HepG2 (cell line): ENCODE results near the gene HHATL. TPM values are rescaled to one million over a fixed set of nuclear protein-coding genes. Genes with fewer than 3 reads are reported as not detected.

ENCODE experiments used
- ARHGAP35 ChIP-seq: sonication (generic); formaldehyde crosslinking; IDR thresholded peaks from 2 replicates; pipeline ENCODE4 v1.9.0; 2022; ENCODE audit warnings: mild to moderate bottlenecking, inconsistent platforms, moderate library complexity, missing genetic modification reagents, borderline replicate concordance
- FLYWCH1 ChIP-seq: sonication (generic); formaldehyde crosslinking; IDR thresholded peaks from 2 replicates; pipeline ENCODE4 v1.8.1; 2023; ENCODE audit warnings: mild to moderate bottlenecking, missing genetic modification reagents
- GATA4 ChIP-seq: sonication (generic); IDR thresholded peaks from 2 replicates; pipeline ENCODE4 v1.6.1; 2016; ENCODE audit warnings: antibody characterized with exemption, low read depth, borderline replicate concordance
- GZF1 ChIP-seq: sonication (generic); formaldehyde crosslinking; IDR thresholded peaks from 2 replicates; pipeline ENCODE4 v1.5.1; 2020; ENCODE audit warnings: mild to moderate bottlenecking, missing genetic modification reagents
- NBN ChIP-seq: fragments of 450-650 bp; conservative IDR thresholded peaks from 2 replicates; pipeline ENCODE4 v1.6.1; 2017
- SAFB2 ChIP-seq: sonication (generic); formaldehyde crosslinking; IDR thresholded peaks from 2 replicates; pipeline ENCODE4 v1.5.1; 2020; ENCODE audit warnings: missing genetic modification reagents, low read depth, mild to moderate bottlenecking, borderline replicate concordance
- SRSF4 ChIP-seq: fragments of 200-400 bp; formaldehyde crosslinking; IDR thresholded peaks from one replicate; pipeline ENCODE4 v1.6.1; 2018; ENCODE audit warnings: mild to moderate bottlenecking, low read depth, low read length, moderate library complexity; ENCODE audit not compliant: poor library complexity, severe bottlenecking
- TAF15 ChIP-seq: fragments of 200-400 bp; formaldehyde crosslinking; IDR thresholded peaks from one replicate; pipeline ENCODE4 v1.6.1; 2018; ENCODE audit warnings: mild to moderate bottlenecking, low read depth, low read length; ENCODE audit not compliant: poor library complexity, severe bottlenecking
- TFAP4 ChIP-seq: sonication (generic); IDR thresholded peaks from 2 replicates; pipeline ENCODE4 v1.6.1; 2016; ENCODE audit warnings: low read depth, borderline replicate concordance
- YY1 ChIP-seq: IDR thresholded peaks from 2 replicates; pipeline ENCODE4 v1.6.1; 2011; ENCODE audit warnings: low read length, low read depth, moderate library complexity, mild to moderate bottlenecking; ENCODE audit not compliant: insufficient read depth, insufficient replicate concordance
- ZNF432 ChIP-seq: sonication (generic); formaldehyde crosslinking; IDR thresholded peaks from 2 replicates; pipeline ENCODE4 v1.5.0; 2020; ENCODE audit warnings: missing genetic modification reagents, mild to moderate bottlenecking, borderline replicate concordance
- ZNF546 ChIP-seq: sonication (generic); formaldehyde crosslinking; conservative IDR thresholded peaks from 2 replicates; pipeline ENCODE4 v1.8.1; 2023; ENCODE audit warnings: mild to moderate bottlenecking, missing genetic modification reagents
- ZNF589 ChIP-seq: sonication (generic); formaldehyde crosslinking; conservative IDR thresholded peaks from 2 replicates; pipeline ENCODE4 v1.8.0; 2022; ENCODE audit warnings: mild to moderate bottlenecking, moderate library complexity, missing genetic modification reagents
- ZNF614 ChIP-seq: IDR thresholded peaks from 2 replicates; pipeline ENCODE4 v1.6.1; 2018; ENCODE audit warnings: missing biosample characterization, missing genetic modification reagents, inconsistent platforms, borderline replicate concordance
- ZNF724P ChIP-seq: sonication (generic); formaldehyde crosslinking; IDR thresholded peaks from 2 replicates; pipeline ENCODE4 v1.8.0; 2022; ENCODE audit warnings: missing genetic modification reagents, borderline replicate concordance
- ZXDC ChIP-seq: sonication (generic); formaldehyde crosslinking; IDR thresholded peaks from 2 replicates; pipeline ENCODE4 v1.5.0; 2020; ENCODE audit warnings: mild to moderate bottlenecking, missing genetic modification reagents
- polyA plus RNA-seq, 8 experiments: library from polyadenylated mRNA; depleted of rRNA in 3 of 8; stranded (reverse) in 7 of 8; unstranded in 1 of 8; fragments of >200 nt; fragmentation: Illumina TruSeq in 4 of 8; extraction: Trizol in 4 of 8; gene quantifications; 2 replicates each; pipeline versions ENCODE4 v1.2.1 to v1.2.3, GENCODE V29; 2011 to 2016; ENCODE audit warnings: low read depth in 4 of 8, missing spikeins in 1 of 8, mixed read lengths in 1 of 8; ENCODE audit not compliant: insufficient read depth in 1 of 8
- total RNA-seq, 5 experiments: library from RNA; depleted of rRNA; stranded (reverse); fragments of >200 nt; fragmentation: Illumina TruSeq; extraction: Trizol; gene quantifications; 2 replicates each; pipeline ENCODE4 v1.2.3, GENCODE V29; 2016; ENCODE audit warnings: low read depth in 1 of 5
- TF ChIP-seq, protein P1 (sequence below): sonication (generic); formaldehyde crosslinking; IDR thresholded peaks from 2 replicates; pipeline ENCODE4 v1.8.0; 2022; ENCODE audit warnings: mild to moderate bottlenecking, missing genetic modification reagents
- TF ChIP-seq, protein P2 (sequence below): sonication (generic); formaldehyde crosslinking; IDR thresholded peaks from 2 replicates; pipeline ENCODE4 v1.4.0; 2020; ENCODE audit warnings: missing genetic modification reagents
- TF ChIP-seq, protein P3 (sequence below): sonication (generic); formaldehyde crosslinking; IDR thresholded peaks from 2 replicates; pipeline ENCODE4 v1.8.1; 2023; ENCODE audit warnings: mild to moderate bottlenecking, inconsistent platforms, moderate library complexity, missing genetic modification reagents, borderline replicate concordance

HHATL gene
- total and polyA plus RNA-seq, 2 of the 13 experiments (the other 11 are each of a cell fraction or from before 2014, with no cell fraction given): 0.26 TPM; not detected in 1

GRCh38 chr3:42731476-42732195, 29.0 kb upstream of the HHATL start (continued):
- TF ChIP-seq ZXDC (0 out of 2 replicates have a peak, but pooled peaks have one; percentile 54), NBN (no peak), SRSF4 (no peak), ARHGAP35 (CRISPR knock-in tag) (peak; percentile 25; the same call in 1 of the 2 replicates), ZNF589 (CRISPR knock-in tag) (0 out of 2 replicates have a peak, but pooled peaks have one; percentile 23), SAFB2 (CRISPR knock-in tag) (no peak), ZNF432 (no peak), GATA4 (no peak), FLYWCH1 (0 out of 2 replicates have a peak, but pooled peaks have one; percentile 17), YY1 (no peak), ZNF546 (0 out of 2 replicates have a peak, but pooled peaks have one; percentile 36), ZNF724P (CRISPR knock-in tag) (no peak), TAF15 (no peak), ZNF614 (CRISPR knock-in tag) (no peak; the same call in 1 of the 2 replicates), GZF1 (no peak), TFAP4 (no peak)
- TF ChIP-seq, protein P1, sequence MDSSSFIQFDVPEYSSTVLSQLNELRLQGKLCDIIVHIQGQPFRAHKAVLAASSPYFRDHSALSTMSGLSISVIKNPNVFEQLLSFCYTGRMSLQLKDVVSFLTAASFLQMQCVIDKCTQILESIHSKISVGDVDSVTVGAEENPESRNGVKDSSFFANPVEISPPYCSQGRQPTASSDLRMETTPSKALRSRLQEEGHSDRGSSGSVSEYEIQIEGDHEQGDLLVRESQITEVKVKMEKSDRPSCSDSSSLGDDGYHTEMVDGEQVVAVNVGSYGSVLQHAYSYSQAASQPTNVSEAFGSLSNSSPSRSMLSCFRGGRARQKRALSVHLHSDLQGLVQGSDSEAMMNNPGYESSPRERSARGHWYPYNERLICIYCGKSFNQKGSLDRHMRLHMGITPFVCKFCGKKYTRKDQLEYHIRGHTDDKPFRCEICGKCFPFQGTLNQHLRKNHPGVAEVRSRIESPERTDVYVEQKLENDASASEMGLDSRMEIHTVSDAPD (CRISPR knock-in tag): no peak
- TF ChIP-seq, protein P2, sequence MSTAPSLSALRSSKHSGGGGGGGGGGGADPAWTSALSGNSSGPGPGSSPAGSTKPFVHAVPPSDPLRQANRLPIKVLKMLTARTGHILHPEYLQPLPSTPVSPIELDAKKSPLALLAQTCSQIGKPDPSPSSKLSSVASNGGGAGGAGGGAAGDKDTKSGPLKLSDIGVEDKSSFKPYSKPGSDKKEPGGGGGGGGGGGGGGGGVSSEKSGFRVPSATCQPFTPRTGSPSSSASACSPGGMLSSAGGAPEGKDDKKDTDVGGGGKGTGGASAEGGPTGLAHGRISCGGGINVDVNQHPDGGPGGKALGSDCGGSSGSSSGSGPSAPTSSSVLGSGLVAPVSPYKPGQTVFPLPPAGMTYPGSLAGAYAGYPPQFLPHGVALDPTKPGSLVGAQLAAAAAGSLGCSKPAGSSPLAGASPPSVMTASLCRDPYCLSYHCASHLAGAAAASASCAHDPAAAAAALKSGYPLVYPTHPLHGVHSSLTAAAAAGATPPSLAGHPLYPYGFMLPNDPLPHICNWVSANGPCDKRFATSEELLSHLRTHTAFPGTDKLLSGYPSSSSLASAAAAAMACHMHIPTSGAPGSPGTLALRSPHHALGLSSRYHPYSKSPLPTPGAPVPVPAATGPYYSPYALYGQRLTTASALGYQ (CRISPR knock-in tag): no peak
- TF ChIP-seq, protein P3, sequence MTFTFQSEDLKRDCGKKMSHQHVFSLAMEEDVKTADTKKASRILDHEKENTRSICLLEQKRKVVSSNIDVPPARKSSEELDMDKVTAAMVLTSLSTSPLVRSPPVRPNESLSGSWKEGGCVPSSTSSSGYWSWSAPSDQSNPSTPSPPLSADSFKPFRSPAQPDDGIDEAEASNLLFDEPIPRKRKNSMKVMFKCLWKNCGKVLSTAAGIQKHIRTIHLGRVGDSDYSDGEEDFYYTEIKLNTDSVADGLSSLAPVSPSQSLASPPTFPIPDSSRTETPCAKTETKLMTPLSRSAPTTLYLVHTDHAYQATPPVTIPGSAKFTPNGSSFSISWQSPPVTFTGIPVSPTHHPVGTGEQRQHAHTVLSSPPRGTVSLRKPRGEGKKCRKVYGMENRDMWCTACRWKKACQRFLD: no peak
